Activated CD8-positive, alpha-beta memory T cell treated with anti-CD3 and anti-CD28 coated beads for 1 hour (primary cell): ENCODE data around the gene PNMA5.
"Not testable (repeated sequence)": the region's sequence is repeated elsewhere in the genome, so short reads cannot be mapped to it uniquely, and the experiment has no call there.

Experiments
- DNase-seq, 2 donors: peaks; one replicate each; pipeline ENCODE4 v3.0.0-alpha.2; 2020; ENCODE audit warnings: low read depth in 1 of 2; ENCODE audit errors: extremely low read depth in 1 of 2

The PNMA5 gene

GRCh38 chrX:152993933-152994332, at the start of gene PNMA5:
TSS of gene PNMA5 (minus strand) at chrX:152994116. CDS start at chrX:152991598, 2,518 bp downstream.
- DNase-seq, result no peak

GRCh38 chrX:153032397-153033118, 38.6 kb upstream of the PNMA5 start:
- DNase-seq, result peak in 1 of 2 donors; percentile 41

- no peak for DNase-seq
Measured at GRCh38 chrX:153030801-153031200, 36.9 kb upstream of the PNMA5 start.

GRCh38 chrX:153029875-153030274, 36.0 kb upstream of the PNMA5 start:
- no peak for DNase-seq

GRCh38 chrX:153029162-153029561, 35.2 kb upstream of the PNMA5 start:
- DNase-seq, result no peak

- not testable (repeated sequence) for DNase-seq
Measured at GRCh38 chrX:153028487-153028886, 34.6 kb upstream of the PNMA5 start.

GRCh38 chrX:153026501-153026900, 32.6 kb upstream of the PNMA5 start:
- DNase-seq, result not testable (repeated sequence)

GRCh38 chrX:153019166-153019565, 25.2 kb upstream of the PNMA5 start:
- no peak for DNase-seq

- not testable (repeated sequence) for DNase-seq
Measured at GRCh38 chrX:153017174-153017573, 23.3 kb upstream of the PNMA5 start.

GRCh38 chrX:153004780-153005179, 10.9 kb upstream of the PNMA5 start:
- DNase-seq, result no peak

GRCh38 chrX:153003981-153004380, 10.1 kb upstream of the PNMA5 start:
- DNase-seq, result no peak

GRCh38 chrX:153002182-153002581, 8.3 kb upstream of the PNMA5 start:
- DNase-seq, result not testable (repeated sequence)

- no peak for DNase-seq
Measured at GRCh38 chrX:152997337-152997736, 3.4 kb upstream of the PNMA5 start.

- no peak for DNase-seq
Measured at GRCh38 chrX:152992115-152992514, 1.8 kb downstream of the PNMA5 start.

- no peak for DNase-seq
Measured at GRCh38 chrX:152991123-152991522, 2.8 kb downstream of the PNMA5 start.

- no peak for DNase-seq
Measured at GRCh38 chrX:152989292-152989658, 4.6 kb downstream of the PNMA5 start.

- DNase-seq, result no peak
Measured at GRCh38 chrX:152988536-152989291, 5.2 kb downstream of the PNMA5 start.

GRCh38 chrX:152987801-152988200, 6.1 kb downstream of the PNMA5 start:
- no peak for DNase-seq

GRCh38 chrX:152987156-152987555, 6.8 kb downstream of the PNMA5 start:
- DNase-seq, result not testable (repeated sequence)

GRCh38 chrX:152985383-152985782, 8.5 kb downstream of the PNMA5 start:
- DNase-seq, result not testable (repeated sequence)

- no peak for DNase-seq
Measured at GRCh38 chrX:152968193-152968592, 25.7 kb downstream of the PNMA5 start.

GRCh38 chrX:152960115-152960514, 33.8 kb downstream of the PNMA5 start:
- no peak for DNase-seq
